Thyroid gland (tissue), 4 donors: ENCODE measurements around the gene RDX. TPM values are rescaled to one million over a fixed set of nuclear protein-coding genes. Genes with fewer than 3 reads are reported as not detected.

ENCODE experiments used
- DNase-seq, 2 donors: peaks; one replicate each; pipeline ENCODE4 v3.0.0-alpha.2; 2019
- H3K27ac ChIP-seq, 3 donors: fragments of 200-600 bp; sonication (generic); 1 replicate in 2 of 3; 2 replicates in 1 of 3; pipeline ENCODE4 v1.5.1; 2016 to 2019; ENCODE audit warnings: mild to moderate bottlenecking in 1 of 3, moderate library complexity in 1 of 3
- H3K27me3 ChIP-seq: fragments of 200-600 bp; sonication (generic); one replicate; pipeline ENCODE4 v1.5.1; 2019
- H3K36me3 ChIP-seq, 2 donors: fragments of 200-600 bp; sonication (generic); one replicate each; pipeline ENCODE4 v1.5.1; 2016 to 2019
- H3K4me1 ChIP-seq, 2 donors: fragments of 200-600 bp; sonication (generic); one replicate each; pipeline ENCODE4 v1.5.1; 2017 to 2019
- H3K4me3 ChIP-seq, 3 donors: fragments of 200-600 bp; sonication (generic); replicated peaks in 1 of 3; 1 replicate in 2 of 3; 2 replicates in 1 of 3; pipeline ENCODE4 v1.5.1; 2016; ENCODE audit warnings: mild to moderate bottlenecking in 1 of 3
- H3K9me3 ChIP-seq: fragments of 200-600 bp; sonication (generic); one replicate; pipeline ENCODE4 v1.5.1; 2017
- POLR2A ChIP-seq, 2 donors: fragments of 450-650 bp; IDR thresholded peaks; one replicate each; pipeline ENCODE4 v1.6.1; 2017; ENCODE audit warnings: antibody characterized with exemption in 2 of 2, mild to moderate bottlenecking in 2 of 2, moderate library complexity in 1 of 2
- WGBS, 2 donors: methylation state at CpG; one replicate each; pipeline ENCODE4 v1.1.5; 2017; 5-methylcytosine and 5-hydroxymethylcytosine counted together
- intact Hi-C: fragments of 100-400 bp; cut with DNase I; formaldehyde crosslinking; loops from one replicate; pipeline ENCODE4 v1.15.1; 2023
- total RNA-seq, 4 donors: library from RNA; depleted of rRNA; stranded (reverse); fragments of >200 nt; gene quantifications; one replicate each; pipeline ENCODE4 v1.2.3, GENCODE V29; 2016
- TF ChIP-seq, protein P1 (sequence below), 6 experiments: fragments of 200-600 bp in 3 of 6; fragments of 450-650 bp in 3 of 6; sonication (generic) in 3 of 6; IDR thresholded peaks; one replicate each; pipeline ENCODE4 v1.5.1; 2016 to 2019; ENCODE audit warnings: antibody characterized with exemption in 6 of 6, mild to moderate bottlenecking in 2 of 6, inconsistent platforms in 1 of 6, moderate library complexity in 1 of 6

RDX gene
- total RNA-seq, 4 donors from 2014 or later, result 83.2 to 138 (median 107) TPM

DNA sequence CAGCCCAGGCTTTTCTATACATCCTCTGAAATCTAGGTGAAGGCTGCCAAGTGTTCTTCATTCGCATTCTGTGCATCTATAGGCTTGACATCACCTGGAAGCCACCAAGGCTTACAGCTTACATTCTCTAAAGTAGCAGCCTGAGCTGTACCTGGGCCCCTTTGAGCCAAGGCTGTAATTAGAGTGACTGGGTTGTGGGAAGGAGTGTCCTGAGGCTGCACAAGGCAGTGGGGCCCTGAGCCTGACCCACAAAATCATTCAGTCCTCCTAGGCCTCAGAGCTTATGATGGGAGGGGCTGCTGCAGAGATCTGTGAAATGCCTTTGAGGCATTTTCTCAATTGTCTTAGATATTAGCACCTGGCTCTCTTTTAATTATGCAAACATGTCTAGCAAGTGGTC lies 33.0 kb upstream of the RDX start:
- no peaks in the 10 kb centered on the region for H3K36me3 ChIP-seq
- H3K4me3 ChIP-seq, result no peak overlapping the region
- DNase-seq, result no peak
- intact Hi-C loops, result no loop called here
- H3K27ac ChIP-seq, result no peak overlapping the region
- H3K27me3 ChIP-seq, result no peaks in the 10 kb centered on the region
- WGBS, 2 donors, result 82 to 86% methylated on average over 1 of the region's 1 CpG
- TF ChIP-seq POLR2A (IDR thresholded peaks at IDR 0.05), result no peak
- TF ChIP-seq, protein P1, sequence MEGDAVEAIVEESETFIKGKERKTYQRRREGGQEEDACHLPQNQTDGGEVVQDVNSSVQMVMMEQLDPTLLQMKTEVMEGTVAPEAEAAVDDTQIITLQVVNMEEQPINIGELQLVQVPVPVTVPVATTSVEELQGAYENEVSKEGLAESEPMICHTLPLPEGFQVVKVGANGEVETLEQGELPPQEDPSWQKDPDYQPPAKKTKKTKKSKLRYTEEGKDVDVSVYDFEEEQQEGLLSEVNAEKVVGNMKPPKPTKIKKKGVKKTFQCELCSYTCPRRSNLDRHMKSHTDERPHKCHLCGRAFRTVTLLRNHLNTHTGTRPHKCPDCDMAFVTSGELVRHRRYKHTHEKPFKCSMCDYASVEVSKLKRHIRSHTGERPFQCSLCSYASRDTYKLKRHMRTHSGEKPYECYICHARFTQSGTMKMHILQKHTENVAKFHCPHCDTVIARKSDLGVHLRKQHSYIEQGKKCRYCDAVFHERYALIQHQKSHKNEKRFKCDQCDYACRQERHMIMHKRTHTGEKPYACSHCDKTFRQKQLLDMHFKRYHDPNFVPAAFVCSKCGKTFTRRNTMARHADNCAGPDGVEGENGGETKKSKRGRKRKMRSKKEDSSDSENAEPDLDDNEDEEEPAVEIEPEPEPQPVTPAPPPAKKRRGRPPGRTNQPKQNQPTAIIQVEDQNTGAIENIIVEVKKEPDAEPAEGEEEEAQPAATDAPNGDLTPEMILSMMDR (IDR thresholded peaks at IDR 0.05), result no peak
- no peaks in the 10 kb centered on the region for H3K9me3 ChIP-seq
- no peaks in the 10 kb centered on the region for H3K4me1 ChIP-seq

DNA sequence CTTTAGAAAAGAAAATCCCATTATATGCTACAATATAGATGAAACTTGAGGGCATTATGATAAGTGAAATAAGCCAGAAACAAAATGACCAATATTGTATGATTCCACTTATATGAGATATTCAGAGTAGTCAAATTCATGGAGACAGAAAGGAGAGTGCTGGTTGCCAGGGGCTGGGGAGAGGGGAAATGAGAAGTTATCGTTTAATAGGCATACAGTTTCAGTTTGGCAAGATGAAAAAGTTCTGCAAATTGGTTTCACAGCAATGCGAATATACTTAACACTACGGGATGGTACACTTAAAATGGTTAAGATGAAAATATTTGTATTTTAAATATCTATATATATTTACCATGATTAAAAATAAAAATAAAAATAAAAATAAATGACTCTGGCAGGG lies 31.1 kb upstream of the RDX start:
- intact Hi-C loops, result no loop called here
- no peak for DNase-seq
- TF ChIP-seq POLR2A (IDR thresholded peaks at IDR 0.05), result no peak
- TF ChIP-seq, protein P1 (IDR thresholded peaks at IDR 0.05), result no peak
- H3K4me3 ChIP-seq, result no peak overlapping the region
- no peaks in the 10 kb centered on the region for H3K4me1 ChIP-seq
- no peaks in the 10 kb centered on the region for H3K27me3 ChIP-seq
- WGBS, 2 donors, result 87 to 96% methylated on average over 3 of the region's 3 CpGs
- no peaks in the 10 kb centered on the region for H3K9me3 ChIP-seq
- no peak overlapping the region for H3K27ac ChIP-seq
- H3K36me3 ChIP-seq, result no peaks in the 10 kb centered on the region

DNA sequence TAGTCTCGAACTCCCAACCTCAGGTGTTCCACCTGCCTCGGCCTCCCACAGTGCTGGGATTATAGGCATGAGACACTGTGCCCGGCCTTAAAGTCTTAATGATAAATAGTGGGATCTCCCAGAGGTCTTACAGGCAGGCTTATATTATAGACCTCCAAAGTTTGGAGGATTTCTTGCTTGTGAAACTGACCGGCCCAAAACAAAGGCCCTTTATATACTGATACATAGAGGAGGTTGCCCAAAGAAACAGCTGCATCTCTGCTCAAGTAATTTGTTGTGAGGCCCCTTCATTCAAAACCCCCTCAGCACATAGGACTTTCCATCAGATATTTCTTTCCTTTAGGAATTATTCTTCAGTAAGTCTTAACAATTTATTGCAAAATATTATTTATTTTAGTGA lies 27.4 kb upstream of the RDX start:
- H3K4me3 ChIP-seq, result no peak overlapping the region
- TF ChIP-seq POLR2A (IDR thresholded peaks at IDR 0.05), result no peak
- TF ChIP-seq, protein P1 (IDR thresholded peaks at IDR 0.05), result no peak
- H3K27me3 ChIP-seq, result no peaks in the 10 kb centered on the region
- no peaks in the 10 kb centered on the region for H3K4me1 ChIP-seq
- H3K27ac ChIP-seq, result no peak overlapping the region
- DNase-seq, result no peak
- intact Hi-C loops, result no loop called here
- WGBS, 2 donors, result 92 to 94% methylated on average over 4 of the region's 4 CpGs
- no peaks in the 10 kb centered on the region for H3K9me3 ChIP-seq
- H3K36me3 ChIP-seq, result no peaks in the 10 kb centered on the region

DNA sequence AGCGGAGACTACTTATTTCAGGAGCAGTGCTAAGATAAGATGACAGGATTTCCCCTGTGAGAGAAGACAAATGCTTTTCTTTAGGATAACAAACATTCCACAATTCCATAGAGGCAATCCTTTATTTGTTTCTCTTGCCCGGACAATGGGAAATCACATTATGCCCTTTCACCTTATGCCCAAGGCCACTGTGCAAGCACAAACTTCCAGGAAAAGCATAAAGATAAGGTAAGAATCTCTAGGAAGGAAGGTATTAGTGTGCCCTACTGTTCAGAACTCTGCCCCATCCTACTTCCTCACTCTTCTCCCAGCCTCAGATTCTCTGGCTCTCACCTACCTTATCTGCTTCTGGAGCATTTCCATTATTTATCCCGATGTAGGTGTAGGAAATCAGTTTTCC lies 23.1 kb upstream of the RDX start:
- Histone ChIP-seq H3K4me1 (peaks cover 6 to 13% of the 10 kb centered on the region in 2 donors), H3K27me3 (no peaks in the 10 kb centered on the region), H3K36me3 (no peaks in the 10 kb centered on the region), H3K27ac (no peak overlapping the region), H3K9me3 (no peaks in the 10 kb centered on the region), H3K4me3 (no peak overlapping the region)
- WGBS, 2 donors, result 77 to 80% methylated on average over 3 of the region's 3 CpGs
- intact Hi-C loops, result no loop called here
- TF ChIP-seq, protein P1 (IDR thresholded peaks at IDR 0.05), result no peak
- TF ChIP-seq POLR2A (IDR thresholded peaks at IDR 0.05), result no peak
- DNase-seq, result no peak

DNA sequence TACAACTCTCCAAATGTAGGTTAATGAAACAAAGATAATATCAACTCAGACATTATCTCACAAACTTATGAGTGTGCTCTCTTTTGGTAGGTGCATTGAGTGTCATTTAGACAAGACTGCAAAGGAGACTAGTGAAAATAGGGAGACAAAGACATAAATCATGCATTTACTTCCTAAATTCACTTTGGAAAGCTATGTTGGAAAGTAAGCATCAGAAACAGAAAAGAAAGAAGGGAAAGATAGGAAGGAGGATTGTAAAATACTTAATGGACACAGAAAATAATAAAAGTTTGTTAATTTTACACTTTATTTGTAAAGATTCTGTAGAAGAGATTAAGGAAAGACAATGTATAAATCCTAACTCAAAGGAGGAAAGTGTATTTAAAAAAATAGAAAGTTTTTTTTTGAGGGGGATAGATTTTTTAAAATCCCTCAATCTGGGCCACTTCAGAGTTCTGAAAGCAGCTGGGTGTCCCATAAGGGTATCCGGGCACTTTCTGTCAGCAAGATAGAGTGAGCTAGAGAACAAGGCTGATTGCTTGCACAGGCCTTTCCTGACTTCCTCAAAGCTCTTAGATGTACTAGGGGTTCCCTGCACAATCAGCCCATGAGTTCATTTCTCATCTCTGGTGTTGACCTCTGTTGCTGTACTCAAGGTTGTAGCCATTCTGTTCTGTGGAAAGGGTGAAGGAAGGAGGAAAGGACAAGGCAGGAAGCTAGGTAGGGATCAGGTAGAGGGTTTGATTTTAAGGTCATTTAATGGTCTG lies 22.4 kb upstream of the RDX start:
- no peaks in the 10 kb centered on the region for H3K36me3 ChIP-seq
- no peak for TF ChIP-seq POLR2A (IDR thresholded peaks at IDR 0.05)
- TF ChIP-seq, protein P1 (IDR thresholded peaks at IDR 0.05), result no peak
- H3K27me3 ChIP-seq, result no peaks in the 10 kb centered on the region
- no peak for DNase-seq
- no peaks in the 10 kb centered on the region for H3K9me3 ChIP-seq
- H3K4me1 ChIP-seq, result peaks cover 6 to 16% of the 10 kb centered on the region in 2 donors
- intact Hi-C loops, result no loop called here
- H3K27ac ChIP-seq, result no peak overlapping the region
- no peak overlapping the region for H3K4me3 ChIP-seq
- 70 to 87% methylated on average over 1 of the region's 1 CpG for WGBS, 2 donors
